Cardiac muscle cell (in vitro differentiated cells and primary cell): ENCODE data around the gene EHMT2. TPM values are rescaled to one million over a fixed set of nuclear protein-coding genes. Genes with fewer than 3 reads are reported as not detected.

Experiments
- DNase-seq, 2 donors: peaks; one replicate each; pipeline versions ENCODE4 v3.0.0 to v3.0.0-alpha.2; 2010 to 2017; ENCODE audit warnings: low read depth in 1 of 2, low spot score in 1 of 2
- H3K27ac ChIP-seq: fragments of 200-600 bp; sonication (generic); 2 replicates; pipeline ENCODE4 v1.5.1; 2016
- H3K27me3 ChIP-seq: fragments of 200-600 bp; sonication (generic); 2 replicates; pipeline ENCODE4 v1.6.0; 2016; ENCODE audit warnings: control low read depth
- H3K36me3 ChIP-seq: fragments of 200-600 bp; sonication (generic); 2 replicates; pipeline ENCODE4 v1.5.1; 2016; ENCODE audit warnings: control low read depth
- H3K4me1 ChIP-seq: fragments of 200-600 bp; sonication (generic); 2 replicates; pipeline ENCODE4 v1.8.1; 2017; ENCODE audit warnings: low read depth, mild to moderate bottlenecking, mixed run types
- H3K4me3 ChIP-seq: fragments of 200-600 bp; sonication (generic); 2 replicates; pipeline ENCODE4 v1.5.1; 2016; ENCODE audit warnings: mild to moderate bottlenecking
- H3K9me3 ChIP-seq: fragments of 200-600 bp; sonication (generic); 2 replicates; pipeline ENCODE4 v1.5.1; 2017; ENCODE audit warnings: low read depth, mild to moderate bottlenecking, control low read depth
- CTCF ChIP-seq: IDR thresholded peaks from 2 replicates; pipeline ENCODE4 v1.5.1; 2012; ENCODE audit warnings: low read depth, mild to moderate bottlenecking, low read length
- polyA plus RNA-seq: library from polyadenylated mRNA; unstranded; fragments of >200 nt; fragmentation: Nextera tagmentation; extraction: Ambion mirVana; gene quantifications from 2 replicates; pipeline ENCODE4 v1.2.1, GENCODE V29; 2016
- total RNA-seq: library from RNA; depleted of rRNA; stranded (reverse); fragments of >200 nt; gene quantifications from 2 replicates; pipeline ENCODE4 v1.2.3, GENCODE V29; 2016

Gene EHMT2
- total and polyA plus RNA-seq, 2 experiments from 2014 or later, result 89.6 to 120 TPM

GRCh38 chr6:31905041-31905440 lies 7.5 kb upstream of the EHMT2 start:
- TF ChIP-seq CTCF, result no peak
- DNase-seq, result no peak
- Histone ChIP-seq H3K4me1 (peaks cover 2% of the 10 kb centered on the region), H3K27me3 (no peaks in the 10 kb centered on the region), H3K36me3 (no peaks in the 10 kb centered on the region), H3K27ac (no peak overlapping the region), H3K9me3 (no peaks in the 10 kb centered on the region), H3K4me3 (no peak overlapping the region)

DNA sequence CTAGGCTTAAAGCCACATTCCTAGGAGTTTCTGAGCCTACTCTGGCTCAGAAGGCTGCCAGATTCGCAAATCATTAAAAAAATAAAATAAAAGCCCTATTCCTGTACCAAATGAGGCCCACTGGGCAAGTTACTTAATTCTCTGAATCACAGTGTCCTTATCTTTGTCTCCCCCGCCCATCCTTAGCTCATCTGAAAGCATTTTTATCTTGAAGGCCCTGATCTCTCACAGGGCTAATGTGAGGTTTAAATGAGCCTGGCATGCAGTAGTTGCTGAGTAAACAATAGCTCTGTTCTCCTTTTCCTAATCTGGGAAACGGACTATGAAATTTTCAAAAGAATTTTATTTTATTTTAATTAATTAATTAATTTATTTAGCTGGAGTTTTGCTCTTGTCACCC lies 6.5 kb upstream of the EHMT2 start:
- Histone ChIP-seq H3K9me3 (no peaks in the 10 kb centered on the region), H3K36me3 (no peaks in the 10 kb centered on the region), H3K4me3 (no peak overlapping the region), H3K27me3 (no peaks in the 10 kb centered on the region), H3K27ac (no peak overlapping the region), H3K4me1 (peaks cover 11% of the 10 kb centered on the region)
- peak in 1 of 2 donors; percentile 58 for DNase-seq
- TF ChIP-seq CTCF, result no peak

GRCh38 chr6:31901953-31902643 lies 4.6 kb upstream of the EHMT2 start, which contains the start of gene ZBTB12:
Gene ZBTB12, minus strand, starts transcription at chr6:31902086. Its CDS starts 781 bp downstream, at chr6:31901305.
- peak; percentile 98 for DNase-seq
- Histone ChIP-seq H3K4me3 (peak within 1 kb of the TSS; percentile 83), H3K4me1 (peaks cover 16% of the 10 kb centered on the region), H3K27me3 (no peaks in the 10 kb centered on the region), H3K9me3 (no peaks in the 10 kb centered on the region), H3K27ac (peak within 1 kb of the TSS; percentile 78), H3K36me3 (no peaks in the 10 kb centered on the region)
- no peak for TF ChIP-seq CTCF

DNA sequence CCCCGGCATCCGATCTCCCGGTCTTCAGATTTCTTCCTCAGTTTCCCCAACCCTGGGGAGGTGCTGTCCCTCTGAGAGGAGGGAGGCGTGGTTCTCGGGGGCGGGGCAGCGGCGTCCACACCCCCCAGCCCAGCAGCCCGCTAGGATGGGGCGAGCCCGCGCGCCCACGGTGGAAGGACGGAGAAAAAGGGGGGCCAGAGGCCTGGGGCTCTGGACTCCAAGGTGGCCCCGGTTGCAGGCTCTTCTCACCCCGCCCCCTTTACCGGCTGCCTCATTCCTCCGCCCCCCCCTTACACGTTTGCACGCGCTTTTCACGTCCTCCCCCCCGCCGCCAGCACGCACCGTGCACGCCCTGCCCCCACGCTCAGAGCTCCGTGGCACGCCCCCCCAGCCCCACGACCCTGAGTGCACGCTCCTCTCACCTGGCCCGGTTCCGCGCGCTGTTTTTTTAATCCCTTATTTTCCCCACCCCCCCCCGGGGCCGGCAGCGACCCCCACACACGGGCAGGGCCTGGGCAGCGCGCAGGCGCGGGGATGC lies 4.0 kb upstream of the EHMT2 start:
- Histone ChIP-seq H3K4me3 (peak overlapping the region; percentile 83), H3K27ac (peak overlapping the region; percentile 78), H3K27me3 (no peaks in the 10 kb centered on the region), H3K36me3 (no peaks in the 10 kb centered on the region), H3K9me3 (no peaks in the 10 kb centered on the region), H3K4me1 (peaks cover 20% of the 10 kb centered on the region)
- DNase-seq, result peak; percentile 56 to 66
- no peak for TF ChIP-seq CTCF

DNA sequence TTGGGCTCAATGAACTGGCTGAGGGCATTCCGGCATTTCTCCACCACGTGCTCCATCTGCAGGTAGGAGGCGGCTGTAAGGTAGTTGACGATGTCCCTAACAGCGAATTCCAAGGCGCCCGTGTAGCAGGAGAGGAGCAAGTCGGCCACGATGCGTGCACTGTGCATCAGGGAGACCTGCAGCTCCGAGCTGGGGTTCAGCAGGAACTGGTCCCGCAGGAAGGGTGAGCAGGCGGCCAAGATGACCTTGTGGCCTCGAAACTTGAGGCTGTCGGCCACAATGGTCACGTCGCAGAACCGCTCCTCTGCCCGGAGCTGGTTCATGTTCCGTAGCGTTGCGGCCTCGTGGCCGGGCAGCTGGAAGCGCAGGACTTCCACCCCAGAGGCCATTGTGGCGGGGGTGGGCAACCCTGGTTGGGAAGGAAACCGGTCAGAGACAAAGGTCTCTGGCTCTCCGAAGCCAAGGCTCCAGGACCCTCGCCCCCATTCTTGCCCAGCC lies 3.5 kb upstream of the EHMT2 start:
- H3K4me3 ChIP-seq, result peak overlapping the region; percentile 83
- H3K36me3 ChIP-seq, result peaks cover 1% of the 10 kb centered on the region
- DNase-seq, result peak in 1 of 2 donors; percentile 6
- H3K9me3 ChIP-seq, result no peaks in the 10 kb centered on the region
- H3K4me1 ChIP-seq, result peaks cover 21% of the 10 kb centered on the region
- no peaks in the 10 kb centered on the region for H3K27me3 ChIP-seq
- H3K27ac ChIP-seq, result peak overlapping the region; percentile 78
- no peak for TF ChIP-seq CTCF
